Psoas muscle (tissue), 8 donors: ENCODE measurements around the gene CD2BP2. TPM values are rescaled to one million over a fixed set of nuclear protein-coding genes. Genes with fewer than 3 reads are reported as not detected.

Source experiments
- ATAC-seq, 4 donors: fragments of 200-7000 bp; cut with Tn5 transposase; one replicate each; pipeline ENCODE4 v1.9.1; 2020; ENCODE audit warnings: moderate library complexity in 3 of 4, mild to moderate bottlenecking in 2 of 4
- DNase-seq, 2 donors: peaks; one replicate each; pipeline ENCODE4 v3.0.0-alpha.2; 2020
- H3K27ac ChIP-seq: fragments of 200-600 bp; one replicate; pipeline ENCODE4 v1.8.0; 2022
- H3K27me3 ChIP-seq, 3 donors: fragments of 200-600 bp in 1 of 3; one replicate each; pipeline versions ENCODE4 v1.6.1 to v1.8.0; 2013 to 2022; ENCODE audit warnings: low read length in 2 of 3, mild to moderate bottlenecking in 2 of 3, moderate library complexity in 1 of 3; ENCODE audit not compliant: insufficient read depth in 3 of 3
- H3K36me3 ChIP-seq, 2 donors: fragments of 200-600 bp in 1 of 2; one replicate each; pipeline versions ENCODE4 v1.6.1 to v1.8.0; 2013 to 2022; ENCODE audit warnings: low read depth in 1 of 2, mild to moderate bottlenecking in 1 of 2, moderate library complexity in 1 of 2; ENCODE audit not compliant: insufficient read depth in 1 of 2
- H3K4me1 ChIP-seq: fragments of 200-600 bp; one replicate; pipeline ENCODE4 v1.8.0; 2022
- H3K4me3 ChIP-seq: fragments of 200-600 bp; one replicate; pipeline ENCODE4 v1.8.0; 2022; ENCODE audit warnings: mild to moderate bottlenecking
- H3K9me3 ChIP-seq: fragments of 200-600 bp; one replicate; pipeline ENCODE4 v1.8.0; 2022
- WGBS, 3 donors: extraction: QIAGEN DNeasy Blood & Tissue Kit; methylation state at CpG; one replicate each; pipeline versions ENCODE4 v1.1.6 to v1.1.7; 2013; 5-methylcytosine and 5-hydroxymethylcytosine counted together
- intact Hi-C, 2 donors: fragments of 100-400 bp; cut with DNase I; formaldehyde crosslinking; loops; one replicate each; pipeline versions ENCODE4 v1.11.0 to v1.14.2; 2022
- long read RNA-seq, 2 donors: library from polyadenylated mRNA; unstranded; transcript quantifications; one replicate each; pipeline ENCODE4 v2.0.0, GENCODE V29; 2021
- polyA plus RNA-seq, 3 donors: library from polyadenylated mRNA; stranded (reverse); fragments of 200-250 nt; gene quantifications; one replicate each; pipeline ENCODE4 v1.2.3, GENCODE V29; 2013
- total RNA-seq, 4 donors: library from RNA; stranded (reverse); fragmentation: NEBNext Ultra II Directional in 2 of 4; extraction: Animal tissue kit (Norgen Biotek cat#: 25700) in 2 of 4; gene quantifications; one replicate each; pipeline versions ENCODE4 v1.2.1 to v1.2.4, GENCODE V29; 2021 to 2023
- TF ChIP-seq, protein P1 (sequence below): fragments of 200-600 bp; IDR thresholded peaks from one replicate; pipeline ENCODE4 v1.8.0; 2022; ENCODE audit warnings: antibody characterized with exemption
- donor health status: healthy with polysubstance abuse.
- donor health status: DM: no; HTN: no; CAD: no; lungs with moderate emphysema.
- donor health status: Bipolar disorder and iron deficiency.
- donor health status: healthy.
- donor health status: DM: yes; HTN: yes; CAD: no.
- donor health status: DM: no; HTN: no; CAD: no.
- donor health status: DM: no; HTN: no; CAD: no.
- donor health status: DM: yes; HTN: yes; CAD: no.

Gene CD2BP2
- total RNA-seq: 10 to 100 TPM; 38.9 to 65.0 (median 49.6) TPM
- 10 to 100 TPM; 31.0 to 61.8 (median 55.6) TPM for polyA plus RNA-seq
- long read RNA-seq, donor 1, transcript CD2BP2-203 (6 exons, 1,417 nt): minor isoform, 7 of 59 reads
- long read RNA-seq, donor 1, transcript CD2BP2-201 (7 exons, 3,421 nt): major isoform, 39 of 59 reads
- long read RNA-seq, donor 1, partial matches to known transcripts: 9 of 59 reads
- long read RNA-seq, donor 1, other reads (novel, unspliced or antisense): 4 of 59 reads
- long read RNA-seq, donor 2, transcript CD2BP2-201 (7 exons, 3,421 nt): major isoform, 132 of 195 reads
- long read RNA-seq, donor 2, transcript CD2BP2-203 (6 exons, 1,417 nt): minor isoform, 9 of 195 reads
- long read RNA-seq, donor 2, partial matches to known transcripts: 38 of 195 reads
- long read RNA-seq, donor 2, other reads (novel, unspliced or antisense): 16 of 195 reads

DNA sequence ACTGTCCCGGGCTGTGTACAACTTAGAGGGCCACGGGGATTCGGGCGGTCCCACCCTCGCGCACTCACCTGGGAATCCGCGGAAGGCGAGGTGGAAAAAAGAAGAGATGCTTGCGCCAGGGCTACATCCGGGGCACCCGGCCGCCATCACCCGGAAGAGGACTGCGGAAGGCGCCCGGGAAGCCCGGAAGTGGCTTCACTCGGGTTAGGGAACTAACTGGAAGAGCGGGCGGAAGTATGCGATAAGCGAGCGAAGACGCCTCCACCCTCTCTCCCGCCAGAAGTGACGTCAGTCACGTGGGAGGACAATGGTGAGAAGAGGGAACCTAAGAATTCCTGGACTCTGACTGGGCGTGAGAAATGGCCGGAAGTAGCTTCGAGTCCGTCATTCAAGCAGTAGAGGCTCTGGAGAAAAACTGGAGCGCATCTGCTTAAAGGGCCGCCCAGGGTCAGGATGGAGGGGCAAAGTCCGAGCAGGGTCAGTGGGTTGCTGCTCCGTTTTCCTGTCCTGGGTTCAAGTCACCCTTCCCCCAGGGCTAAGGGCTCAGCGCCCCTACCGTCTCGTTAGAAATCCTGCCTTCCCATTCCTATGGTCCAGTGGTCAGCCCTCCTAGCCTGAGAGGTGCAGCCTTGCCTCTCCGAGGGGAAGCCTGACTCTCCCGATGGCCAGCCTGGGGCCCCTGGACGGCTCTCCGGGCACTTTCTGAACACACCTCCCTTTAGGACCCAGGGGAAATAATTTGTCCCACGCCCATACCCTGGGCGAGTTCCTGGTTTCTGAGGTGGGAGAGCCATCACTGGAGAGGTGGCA lies at the start of gene CD2BP2:
CD2BP2 (minus strand) TSS at position 165 of the 810 bp plus-strand sequence. CDS start 627 bp downstream, outside the sequence.
- peak; percentile 97 to 98 for DNase-seq
- intact Hi-C loops: no loop called here
- Histone ChIP-seq H3K9me3 (no peaks in the 10 kb centered on the region), H3K27ac (peak within 1 kb of the TSS; percentile 97), H3K27me3 (no peaks in the 10 kb centered on the region), H3K4me1 (peaks cover 44% of the 10 kb centered on the region), H3K4me3 (peak within 1 kb of the TSS; percentile 89), H3K36me3 (peaks cover 0 to 67% of the 10 kb centered on the region in 2 donors)
- TF ChIP-seq, protein P1, sequence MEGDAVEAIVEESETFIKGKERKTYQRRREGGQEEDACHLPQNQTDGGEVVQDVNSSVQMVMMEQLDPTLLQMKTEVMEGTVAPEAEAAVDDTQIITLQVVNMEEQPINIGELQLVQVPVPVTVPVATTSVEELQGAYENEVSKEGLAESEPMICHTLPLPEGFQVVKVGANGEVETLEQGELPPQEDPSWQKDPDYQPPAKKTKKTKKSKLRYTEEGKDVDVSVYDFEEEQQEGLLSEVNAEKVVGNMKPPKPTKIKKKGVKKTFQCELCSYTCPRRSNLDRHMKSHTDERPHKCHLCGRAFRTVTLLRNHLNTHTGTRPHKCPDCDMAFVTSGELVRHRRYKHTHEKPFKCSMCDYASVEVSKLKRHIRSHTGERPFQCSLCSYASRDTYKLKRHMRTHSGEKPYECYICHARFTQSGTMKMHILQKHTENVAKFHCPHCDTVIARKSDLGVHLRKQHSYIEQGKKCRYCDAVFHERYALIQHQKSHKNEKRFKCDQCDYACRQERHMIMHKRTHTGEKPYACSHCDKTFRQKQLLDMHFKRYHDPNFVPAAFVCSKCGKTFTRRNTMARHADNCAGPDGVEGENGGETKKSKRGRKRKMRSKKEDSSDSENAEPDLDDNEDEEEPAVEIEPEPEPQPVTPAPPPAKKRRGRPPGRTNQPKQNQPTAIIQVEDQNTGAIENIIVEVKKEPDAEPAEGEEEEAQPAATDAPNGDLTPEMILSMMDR: no peak
- WGBS, 3 donors: 0 to 1% (median 1%) methylated on average over 42 to 45 of the region's 45 CpGs
- ATAC-seq: peak; percentile 86 to 88 (median 87)

DNA sequence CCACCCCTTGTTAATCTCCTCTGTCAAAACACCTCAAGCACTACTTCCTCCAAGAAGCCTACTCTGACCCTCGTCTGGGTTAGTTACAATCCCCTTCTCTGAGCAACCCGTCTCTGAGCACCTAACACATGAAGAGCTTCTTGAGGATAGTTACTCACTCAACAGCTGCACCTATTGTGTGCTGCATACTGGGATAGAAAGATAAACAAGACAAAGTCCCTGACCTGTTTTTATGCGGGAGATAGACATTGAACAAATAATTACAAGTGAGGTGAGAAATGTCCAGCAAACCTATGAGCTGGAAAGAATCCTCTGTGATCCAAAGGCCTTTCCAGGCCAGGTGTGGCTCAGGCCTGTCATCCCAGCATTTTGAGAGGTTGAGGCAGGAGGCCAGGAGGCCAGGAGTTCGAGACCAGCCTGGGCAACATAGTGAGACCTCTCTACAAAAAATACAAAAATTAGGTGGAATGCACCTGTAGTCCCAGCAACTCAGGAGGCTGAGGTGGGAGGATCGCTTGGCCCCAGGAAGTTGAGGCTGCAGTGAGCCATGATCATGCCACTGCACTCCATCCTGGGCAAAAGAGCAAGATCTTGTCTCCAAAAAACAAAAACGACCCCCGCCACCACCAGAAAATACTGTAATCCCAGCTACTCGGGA lies 46.8 kb upstream of the CD2BP2 start:
- Histone ChIP-seq H3K4me1 (peaks cover 8% of the 10 kb centered on the region), H3K27ac (no peak overlapping the region), H3K36me3 (peaks cover 0 to 13% of the 10 kb centered on the region in 2 donors), H3K9me3 (no peaks in the 10 kb centered on the region), H3K4me3 (no peak overlapping the region), H3K27me3 (no peaks in the 10 kb centered on the region)
- no peak for ATAC-seq
- intact Hi-C loops: loop anchor here in 1 of 2 donors (10.0 kb wide), 1 partner anchor 307 kb away; the partner anchor contains the start of genes TBX6 and YPEL3
- 83 to 85% (median 85%) methylated on average over 8 of the region's 8 CpGs for WGBS, 3 donors
- DNase-seq: no peak
- TF ChIP-seq, protein P1: no peak

GRCh38 chr16:30399435-30400186 lies 44.5 kb upstream of the CD2BP2 start:
- ATAC-seq (no peak), DNase-seq (no peak)
- no peaks in the 10 kb centered on the region for H3K9me3 ChIP-seq
- intact Hi-C loops: loop anchor here in 1 of 2 donors (10.0 kb wide), 1 partner anchor 305 kb away; the partner anchor contains the start of genes TBX6 and YPEL3
- peak overlapping the region; percentile 81 for H3K4me3 ChIP-seq
- H3K27me3 ChIP-seq: no peaks in the 10 kb centered on the region
- peaks cover 0 to 13% of the 10 kb centered on the region in 2 donors for H3K36me3 ChIP-seq
- WGBS, 3 donors: 12 to 15% (median 13%) methylated on average over 12 of the region's 12 CpGs
- peaks cover 20% of the 10 kb centered on the region for H3K4me1 ChIP-seq
- H3K27ac ChIP-seq: peak overlapping the region; percentile 66
- TF ChIP-seq, protein P1: no peak
